ENCODE results near the gene PER2.

Gene PER2

GRCh38 chr2:238286095-238286494 is 2.3 kb downstream of the PER2 start:
- no peak for DNase-seq (ENCODE audit: low read depth, low spot score)
- Histone ChIP-seq H3K4me1 (ENCODE audit: insufficient read depth, insufficient read length) (peaks cover 30% of the 10 kb centered on the region), H3K36me3 (ENCODE audit: insufficient read depth, insufficient read length, low read length) (no peaks in the 10 kb centered on the region), H3K27me3 (ENCODE audit: insufficient read depth, insufficient read length) (peaks cover 15% of the 10 kb centered on the region), H3K4me3 (ENCODE audit: insufficient read length, low read depth) (no peak overlapping the region), H3K9me3 (ENCODE audit: insufficient read depth, low read length) (no peaks in the 10 kb centered on the region), H3K9ac (ENCODE audit: insufficient read length, low read depth) (no peak overlapping the region)
- TF ChIP-seq SUZ12 (IDR thresholded peaks at IDR 0.05; ENCODE audit: extremely low read depth, insufficient read depth, insufficient read length) (no peak), ZNF274 (IDR thresholded peaks at IDR 0.05; ENCODE audit: low read depth, low read length) (no peak), YY1 (IDR thresholded peaks at IDR 0.05; ENCODE audit: insufficient read depth, insufficient read length) (no peak)

- Histone ChIP-seq H3K4me1 (ENCODE audit: insufficient read depth, insufficient read length) (peaks cover 26% of the 10 kb centered on the region), H3K9ac (ENCODE audit: insufficient read length, low read depth) (no peak overlapping the region), H3K4me3 (ENCODE audit: insufficient read length, low read depth) (no peak overlapping the region), H3K27me3 (ENCODE audit: insufficient read depth, insufficient read length) (peaks cover 15% of the 10 kb centered on the region), H3K9me3 (ENCODE audit: insufficient read depth, low read length) (no peaks in the 10 kb centered on the region), H3K36me3 (ENCODE audit: insufficient read depth, insufficient read length, low read length) (no peaks in the 10 kb centered on the region)
- TF ChIP-seq YY1 (IDR thresholded peaks at IDR 0.05; ENCODE audit: insufficient read depth, insufficient read length) (no peak), ZNF274 (IDR thresholded peaks at IDR 0.05; ENCODE audit: low read depth, low read length) (no peak), SUZ12 (IDR thresholded peaks at IDR 0.05; ENCODE audit: extremely low read depth, insufficient read depth, insufficient read length) (no peak)
- DNase-seq (ENCODE audit: low read depth, low spot score), result no peak
Measured at GRCh38 chr2:238285653-238286082, 2.7 kb downstream of the PER2 start.

GRCh38 chr2:238284802-238285515 is 3.5 kb downstream of the PER2 start:
- Histone ChIP-seq H3K27me3 (ENCODE audit: insufficient read depth, insufficient read length) (peaks cover 15% of the 10 kb centered on the region), H3K4me3 (ENCODE audit: insufficient read length, low read depth) (no peak overlapping the region), H3K9me3 (ENCODE audit: insufficient read depth, low read length) (no peaks in the 10 kb centered on the region), H3K4me1 (ENCODE audit: insufficient read depth, insufficient read length) (peaks cover 24% of the 10 kb centered on the region), H3K36me3 (ENCODE audit: insufficient read depth, insufficient read length, low read length) (no peaks in the 10 kb centered on the region), H3K9ac (ENCODE audit: insufficient read length, low read depth) (no peak overlapping the region)
- no peak for TF ChIP-seq YY1 (IDR thresholded peaks at IDR 0.05; ENCODE audit: insufficient read depth, insufficient read length)
- TF ChIP-seq SUZ12 (IDR thresholded peaks at IDR 0.05; ENCODE audit: extremely low read depth, insufficient read depth, insufficient read length), result no peak
- no peak for TF ChIP-seq ZNF274 (IDR thresholded peaks at IDR 0.05; ENCODE audit: low read depth, low read length)
- no peak for DNase-seq (ENCODE audit: low read depth, low spot score)

GRCh38 chr2:238282861-238283738 is 5.3 kb downstream of the PER2 start:
- no peaks in the 10 kb centered on the region for H3K9me3 ChIP-seq (ENCODE audit: insufficient read depth, low read length)
- no peak overlapping the region for H3K4me3 ChIP-seq (ENCODE audit: insufficient read length, low read depth)
- no peak for DNase-seq (ENCODE audit: low read depth, low spot score)
- H3K27me3 ChIP-seq (ENCODE audit: insufficient read depth, insufficient read length), result peaks cover 10% of the 10 kb centered on the region
- no peak overlapping the region for H3K9ac ChIP-seq (ENCODE audit: insufficient read length, low read depth)
- H3K36me3 ChIP-seq (ENCODE audit: insufficient read depth, insufficient read length, low read length), result no peaks in the 10 kb centered on the region
- peaks cover 18% of the 10 kb centered on the region for H3K4me1 ChIP-seq (ENCODE audit: insufficient read depth, insufficient read length)
- TF ChIP-seq SUZ12 (IDR thresholded peaks at IDR 0.05; ENCODE audit: extremely low read depth, insufficient read depth, insufficient read length) (no peak), YY1 (IDR thresholded peaks at IDR 0.05; ENCODE audit: insufficient read depth, insufficient read length) (no peak), ZNF274 (IDR thresholded peaks at IDR 0.05; ENCODE audit: low read depth, low read length) (no peak)

GRCh38 chr2:238281826-238282480 is 6.5 kb downstream of the PER2 start:
- Histone ChIP-seq H3K9ac (ENCODE audit: insufficient read length, low read depth) (no peak overlapping the region), H3K27me3 (ENCODE audit: insufficient read depth, insufficient read length) (peaks cover 1% of the 10 kb centered on the region), H3K9me3 (ENCODE audit: insufficient read depth, low read length) (no peaks in the 10 kb centered on the region), H3K4me1 (ENCODE audit: insufficient read depth, insufficient read length) (peaks cover 20% of the 10 kb centered on the region), H3K4me3 (ENCODE audit: insufficient read length, low read depth) (no peak overlapping the region), H3K36me3 (ENCODE audit: insufficient read depth, insufficient read length, low read length) (peaks cover 1% of the 10 kb centered on the region)
- DNase-seq (ENCODE audit: low read depth, low spot score), result no peak
- no peak for TF ChIP-seq ZNF274 (IDR thresholded peaks at IDR 0.05; ENCODE audit: low read depth, low read length)

- Histone ChIP-seq H3K4me1 (ENCODE audit: insufficient read depth, insufficient read length) (peaks cover 10% of the 10 kb centered on the region), H3K4me3 (ENCODE audit: insufficient read length, low read depth) (no peak overlapping the region), H3K9me3 (ENCODE audit: insufficient read depth, low read length) (no peaks in the 10 kb centered on the region), H3K36me3 (ENCODE audit: insufficient read depth, insufficient read length, low read length) (peaks cover 15% of the 10 kb centered on the region), H3K27me3 (ENCODE audit: insufficient read depth, insufficient read length) (no peaks in the 10 kb centered on the region), H3K9ac (ENCODE audit: insufficient read length, low read depth) (no peak overlapping the region)
- TF ChIP-seq YY1 (IDR thresholded peaks at IDR 0.05; ENCODE audit: insufficient read depth, insufficient read length) (no peak), ZNF274 (IDR thresholded peaks at IDR 0.05; ENCODE audit: low read depth, low read length) (no peak), SUZ12 (IDR thresholded peaks at IDR 0.05; ENCODE audit: extremely low read depth, insufficient read depth, insufficient read length) (no peak)
- DNase-seq (ENCODE audit: low read depth, low spot score), result no peak
Measured at GRCh38 chr2:238280083-238280825, 8.2 kb downstream of the PER2 start.
